GM19240 (cell line): ENCODE results near the gene FANCD2OS.
"Not testable (repeated sequence)": the region's sequence is repeated elsewhere in the genome, so short reads cannot be mapped to it uniquely, and the experiment has no call there.

ENCODE experiments used
- DNase-seq: peaks from one replicate; pipeline ENCODE4 v3.0.0; 2011; ENCODE audit warnings: low spot score; ENCODE audit not compliant: insufficient read length

Gene FANCD2OS

GRCh38 chr3:10093678-10094077 is 14.4 kb downstream of the FANCD2OS start:
- no peak for DNase-seq

- not testable (repeated sequence) for DNase-seq
Observed at GRCh38 chr3:10091387-10091786, 16.7 kb downstream of the FANCD2OS start.

GRCh38 chr3:10090774-10091173 is 17.3 kb downstream of the FANCD2OS start:
- not testable (repeated sequence) for DNase-seq

GRCh38 chr3:10090179-10090578 is 17.9 kb downstream of the FANCD2OS start:
- no peak for DNase-seq

GRCh38 chr3:10088256-10088655 is 19.8 kb downstream of the FANCD2OS start:
- DNase-seq, result no peak

- no peak for DNase-seq
Observed at GRCh38 chr3:10085738-10086137, 22.3 kb downstream of the FANCD2OS start.

GRCh38 chr3:10081871-10082270 is 26.2 kb downstream of the FANCD2OS start:
- DNase-seq, result no peak

GRCh38 chr3:10074666-10075065 is 33.4 kb downstream of the FANCD2OS start:
- DNase-seq, result no peak

- not testable (repeated sequence) for DNase-seq
Observed at GRCh38 chr3:10070077-10070476, 38.0 kb downstream of the FANCD2OS start.

- DNase-seq, result no peak
Observed at GRCh38 chr3:10055097-10055496, 53.0 kb downstream of the FANCD2OS start.
